ENCODE data around the gene SMU1.
A peak's percentile ranks its signal among the peaks of the same experiment; 100 is the strongest.
"Not testable (repeated sequence)": the region's sequence is repeated elsewhere in the genome, so short reads cannot be mapped to it uniquely, and the experiment has no call there.

SMU1 gene

GRCh38 chr9:33105504-33105903, 29.0 kb upstream of the SMU1 start:
- no peak for DNase-seq (ENCODE audit: low read depth)

GRCh38 chr9:33104401-33104800, 27.9 kb upstream of the SMU1 start:
- DNase-seq (ENCODE audit: low read depth) = no peak

GRCh38 chr9:33103501-33104281, 27.2 kb upstream of the SMU1 start:
- DNase-seq (ENCODE audit: low read depth) = no peak

GRCh38 chr9:33102551-33103210, 26.2 kb upstream of the SMU1 start:
- no peak for DNase-seq (ENCODE audit: low read depth)

- DNase-seq (ENCODE audit: low read depth) = no peak
Observed at GRCh38 chr9:33101104-33101951, 24.9 kb upstream of the SMU1 start.

- no peak for DNase-seq (ENCODE audit: low read depth)
Observed at GRCh38 chr9:33099754-33100153, 23.3 kb upstream of the SMU1 start.

GRCh38 chr9:33097192-33097591, 20.7 kb upstream of the SMU1 start:
- DNase-seq (ENCODE audit: low read depth) = no peak

GRCh38 chr9:33092634-33093033, 16.2 kb upstream of the SMU1 start:
- no peak for DNase-seq (ENCODE audit: low read depth)

- not testable (repeated sequence) for DNase-seq (ENCODE audit: low read depth)
Observed at GRCh38 chr9:33085672-33086071, 9.2 kb upstream of the SMU1 start.

GRCh38 chr9:33082538-33083326, 6.3 kb upstream of the SMU1 start:
- DNase-seq (ENCODE audit: low read depth) = no peak

GRCh38 chr9:33082128-33082527, 5.7 kb upstream of the SMU1 start:
- no peak for DNase-seq (ENCODE audit: low read depth)

- DNase-seq (ENCODE audit: low read depth) = peak; percentile 33
Observed at GRCh38 chr9:33081128-33081851, 4.8 kb upstream of the SMU1 start.

GRCh38 chr9:33080534-33080933, 4.1 kb upstream of the SMU1 start:
- DNase-seq (ENCODE audit: low read depth) = no peak

GRCh38 chr9:33068991-33069390, 7.5 kb downstream of the SMU1 start:
- DNase-seq (ENCODE audit: low read depth) = no peak

GRCh38 chr9:33065157-33066076, 11.1 kb downstream of the SMU1 start:
- no peak for DNase-seq (ENCODE audit: low read depth)

- DNase-seq (ENCODE audit: low read depth) = no peak
Observed at GRCh38 chr9:33051144-33051543, 25.3 kb downstream of the SMU1 start.

GRCh38 chr9:33049680-33050361, 26.7 kb downstream of the SMU1 start:
- DNase-seq (ENCODE audit: low read depth) = no peak

- no peak for DNase-seq (ENCODE audit: low read depth)
Observed at GRCh38 chr9:33048054-33048465, 28.4 kb downstream of the SMU1 start.

GRCh38 chr9:33046061-33046460, 30.4 kb downstream of the SMU1 start:
- DNase-seq (ENCODE audit: low read depth) = no peak

Data from activated gamma-delta T cell treated with anti-CD3 and anti-CD28 coated beads, Interleukin-2, amount 50 U/mL, for 16 hours (primary cell).